Neuronal stem cell (in vitro differentiated cells): Measurements from ENCODE around the gene NR4A2.

ENCODE experiments used
- DNase-seq: peaks from one replicate; pipeline ENCODE4 v3.0.0-alpha.2; 2013; ENCODE audit warnings: low spot score
- H2AFZ ChIP-seq: one replicate; pipeline ENCODE4 v1.6.1; 2013; ENCODE audit warnings: mild to moderate bottlenecking, low read length, inconsistent platforms
- H2AK5ac ChIP-seq: 2 replicates; pipeline ENCODE4 v1.6.1; 2013; ENCODE audit warnings: low read depth, mild to moderate bottlenecking, inconsistent platforms, low read length, moderate library complexity, mixed read lengths
- H2BK120ac ChIP-seq: 2 replicates; pipeline ENCODE4 v1.6.1; 2013; ENCODE audit warnings: low read depth, mild to moderate bottlenecking, inconsistent platforms, low read length, moderate library complexity, mixed read lengths
- H2BK12ac ChIP-seq: one replicate; pipeline ENCODE4 v1.6.1; 2013; ENCODE audit warnings: low read length, inconsistent platforms
- H2BK15ac ChIP-seq: 2 replicates; pipeline ENCODE4 v1.6.1; 2013; ENCODE audit warnings: mild to moderate bottlenecking, low read length, inconsistent platforms, mixed read lengths
- H2BK5ac ChIP-seq: one replicate; pipeline ENCODE4 v1.6.1; 2013; ENCODE audit warnings: inconsistent platforms, mild to moderate bottlenecking, low read length, moderate library complexity
- H3K14ac ChIP-seq: one replicate; pipeline ENCODE4 v1.6.1; 2013; ENCODE audit warnings: low read length, inconsistent platforms
- H3K18ac ChIP-seq: 2 replicates; pipeline ENCODE4 v1.6.1; 2013; ENCODE audit warnings: low read length, inconsistent platforms
- H3K23ac ChIP-seq: 2 replicates; pipeline ENCODE4 v1.6.1; 2013; ENCODE audit warnings: low read depth, mild to moderate bottlenecking, mixed read lengths, low read length, inconsistent platforms; ENCODE audit not compliant: poor library complexity
- H3K27ac ChIP-seq: replicated peaks from 3 replicates; pipeline ENCODE4 v1.5.1; 2013; ENCODE audit warnings: low read length, inconsistent platforms
- H3K27me3 ChIP-seq, 3 experiments: 2 replicates each; pipeline ENCODE4 v1.6.1; 2013; ENCODE audit warnings: low read length in 3 of 3, mild to moderate bottlenecking in 2 of 3, inconsistent platforms in 1 of 3, low read depth in 1 of 3, mixed read lengths in 1 of 3, moderate library complexity in 1 of 3; ENCODE audit not compliant: control insufficient read depth in 3 of 3, insufficient read depth in 3 of 3
- H3K36me3 ChIP-seq, 2 donors: replicated peaks in 1 of 2; 2 replicates each; pipeline ENCODE4 v1.6.1; 2013; ENCODE audit warnings: low read length in 2 of 2; ENCODE audit not compliant: control insufficient read depth in 2 of 2, insufficient read depth in 2 of 2
- H3K4ac ChIP-seq: 2 replicates; pipeline ENCODE4 v1.6.1; 2013; ENCODE audit warnings: inconsistent platforms, mild to moderate bottlenecking, low read length, moderate library complexity
- H3K4me1 ChIP-seq, 2 donors: 1 replicate in 1 of 2; 2 replicates in 1 of 2; pipeline ENCODE4 v1.6.1; 2013; ENCODE audit warnings: low read length in 2 of 2, low read depth in 1 of 2; ENCODE audit not compliant: control insufficient read depth in 2 of 2, insufficient read depth in 1 of 2
- H3K4me2 ChIP-seq: one replicate; pipeline ENCODE4 v1.6.1; 2013; ENCODE audit warnings: mild to moderate bottlenecking, low read length, inconsistent platforms; ENCODE audit not compliant: insufficient read depth, poor library complexity, severe bottlenecking
- H3K4me3 ChIP-seq, 2 donors: 2 replicates each; pipeline ENCODE4 v1.5.1; 2013; ENCODE audit warnings: low read length in 2 of 2, mild to moderate bottlenecking in 2 of 2, inconsistent platforms in 1 of 2, moderate library complexity in 1 of 2
- H3K79me1 ChIP-seq: one replicate; pipeline ENCODE4 v1.6.1; 2013; ENCODE audit warnings: low read depth, mild to moderate bottlenecking, inconsistent platforms, low read length, moderate library complexity
- H3K9ac ChIP-seq: one replicate; pipeline ENCODE4 v1.6.1; 2013; ENCODE audit warnings: mild to moderate bottlenecking, low read depth, low read length, inconsistent platforms; ENCODE audit not compliant: poor library complexity
- H3K9me3 ChIP-seq, 2 donors: replicated peaks in 1 of 2; 2 replicates each; pipeline versions ENCODE3 to v1.6.1; 2013; ENCODE audit warnings: low read length in 2 of 2, mild to moderate bottlenecking in 2 of 2, inconsistent platforms in 1 of 2, low read depth in 1 of 2, mixed read lengths in 1 of 2, moderate library complexity in 1 of 2; ENCODE audit not compliant: control insufficient read depth in 2 of 2, insufficient read depth in 1 of 2
- H4K8ac ChIP-seq: one replicate; pipeline ENCODE4 v1.6.1; 2013; ENCODE audit warnings: low read depth, mild to moderate bottlenecking, inconsistent platforms, low read length, moderate library complexity
- H4K91ac ChIP-seq: one replicate; pipeline ENCODE4 v1.6.1; 2013; ENCODE audit warnings: low read length, low read depth, mild to moderate bottlenecking, inconsistent platforms; ENCODE audit not compliant: poor library complexity
- WGBS, 2 donors: extraction: QIAGEN DNeasy Blood & Tissue Kit; methylation state at CpG; one replicate each; pipeline ENCODE4 v1.1.7; 2013; ENCODE audit warnings: missing lambda C conversion rate in 2 of 2, mixed read lengths in 1 of 2; ENCODE audit not compliant: insufficient read length in 2 of 2, insufficient replicate concordance in 1 of 2; ENCODE audit errors: extremely low coverage in 2 of 2; 5-methylcytosine and 5-hydroxymethylcytosine counted together

NR4A2 gene

DNA sequence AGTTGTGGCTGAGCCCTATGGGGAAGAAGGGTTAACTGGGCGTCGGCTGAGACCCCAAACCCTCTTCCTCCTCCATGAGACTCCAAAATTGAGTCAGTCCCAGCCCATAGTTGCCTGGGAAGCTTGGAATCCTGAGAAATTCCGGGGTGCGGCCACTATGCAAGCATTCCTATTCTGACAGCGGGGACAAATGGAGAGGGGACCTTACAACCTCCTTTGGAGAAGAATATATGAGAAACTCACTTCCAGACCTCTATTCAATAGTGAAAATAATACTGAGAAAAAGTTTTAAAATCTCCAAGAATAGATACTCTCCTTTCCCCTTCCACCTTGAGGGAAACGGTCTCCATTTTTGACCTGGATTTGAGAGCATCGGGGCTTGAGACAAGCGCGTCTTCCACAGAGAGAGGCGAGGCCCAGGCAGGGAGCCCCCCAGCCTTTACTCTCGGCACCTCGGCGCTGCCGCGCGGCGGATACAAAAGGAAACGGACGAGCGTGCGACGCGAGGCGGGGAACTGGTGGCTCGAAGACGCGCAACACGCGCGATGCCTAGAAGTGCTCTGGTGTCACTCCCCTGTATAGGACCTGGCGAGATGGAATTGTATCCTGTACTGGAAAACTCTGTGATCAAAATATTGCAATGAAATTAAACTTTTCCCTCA is 11.1 kb downstream of the NR4A2 start:
- no peak overlapping the region for H3K18ac ChIP-seq
- no peak overlapping the region for H2BK15ac ChIP-seq
- H2BK5ac ChIP-seq: no peak overlapping the region
- peak; percentile 23 for DNase-seq
- peaks cover 0 to 5% of the 10 kb centered on the region in 2 donors for H3K4me1 ChIP-seq
- no CpG with 5 or more reads among the region's 31 CpGs for WGBS, 2 donors
- peak overlapping the region; percentile 40 for H3K23ac ChIP-seq
- no peak overlapping the region for H3K4me2 ChIP-seq
- H2BK12ac ChIP-seq: no peak overlapping the region
- no peak overlapping the region for H3K9ac ChIP-seq
- H2BK120ac ChIP-seq: no peak overlapping the region
- no peak overlapping the region for H2AFZ ChIP-seq
- no peak overlapping the region for H3K27ac ChIP-seq
- H3K9me3 ChIP-seq: peaks cover 2 to 6% of the 10 kb centered on the region in 2 donors
- H4K8ac ChIP-seq: no peak overlapping the region
- H3K27me3 ChIP-seq: peaks cover 26 to 95% (median 64%) of the 10 kb centered on the region in 3 experiments
- no peaks in the 10 kb centered on the region for H3K36me3 ChIP-seq
- no peak overlapping the region for H3K14ac ChIP-seq
- no peak overlapping the region for H3K4ac ChIP-seq
- H3K79me1 ChIP-seq: no peaks in the 10 kb centered on the region
- no peak overlapping the region for H4K91ac ChIP-seq
- H2AK5ac ChIP-seq: no peak overlapping the region
- no peak overlapping the region for H3K4me3 ChIP-seq

GRCh38 chr2:156320486-156321098 is 11.9 kb downstream of the NR4A2 start:
- peak; percentile 46 for DNase-seq
- Histone ChIP-seq H4K91ac (no peak overlapping the region), H3K4me2 (peak overlapping the region; percentile 69), H3K18ac (no peak overlapping the region), H3K27ac (no peak overlapping the region), H2AFZ (peak overlapping the region; percentile 73), H3K4me3 (peak overlapping the region; percentile 29 to 73), H3K23ac (no peak overlapping the region), H2BK120ac (no peak overlapping the region), H2AK5ac (no peak overlapping the region), H3K27me3 (peaks cover 22 to 91% (median 57%) of the 10 kb centered on the region in 3 experiments), H3K9me3 (peaks cover 2 to 6% of the 10 kb centered on the region in 2 donors), H2BK12ac (no peak overlapping the region), H3K4me1 (peaks cover 0 to 5% of the 10 kb centered on the region in 2 donors), H3K14ac (no peak overlapping the region), H2BK15ac (no peak overlapping the region), H3K4ac (no peak overlapping the region), H4K8ac (no peak overlapping the region), H2BK5ac (no peak overlapping the region), H3K9ac (no peak overlapping the region), H3K36me3 (no peaks in the 10 kb centered on the region), H3K79me1 (no peaks in the 10 kb centered on the region)
- no CpG with 5 or more reads among the region's 31 CpGs for WGBS, 2 donors

GRCh38 chr2:156319811-156320485 is 12.6 kb downstream of the NR4A2 start:
- peak overlapping the region; percentile 29 to 73 for H3K4me3 ChIP-seq
- WGBS, 2 donors: no CpG with 5 or more reads among the region's 47 CpGs
- peak overlapping the region; percentile 73 for H2AFZ ChIP-seq
- H3K27me3 ChIP-seq: peaks cover 21 to 85% (median 51%) of the 10 kb centered on the region in 3 experiments
- H2BK12ac ChIP-seq: no peak overlapping the region
- no peak overlapping the region for H4K91ac ChIP-seq
- no peaks in the 10 kb centered on the region for H3K79me1 ChIP-seq
- H3K4me2 ChIP-seq: peak overlapping the region; percentile 69
- H3K4ac ChIP-seq: no peak overlapping the region
- H2BK120ac ChIP-seq: no peak overlapping the region
- no peak overlapping the region for H2BK15ac ChIP-seq
- peaks cover 0 to 5% of the 10 kb centered on the region in 2 donors for H3K4me1 ChIP-seq
- peak overlapping the region; percentile 55 for H3K18ac ChIP-seq
- H3K36me3 ChIP-seq: no peaks in the 10 kb centered on the region
- peaks cover 2 to 6% of the 10 kb centered on the region in 2 donors for H3K9me3 ChIP-seq
- H3K27ac ChIP-seq: no peak overlapping the region
- H3K9ac ChIP-seq: no peak overlapping the region
- H3K14ac ChIP-seq: no peak overlapping the region
- no peak overlapping the region for H2AK5ac ChIP-seq
- H4K8ac ChIP-seq: no peak overlapping the region
- no peak overlapping the region for H2BK5ac ChIP-seq
- DNase-seq: peak; percentile 27
- H3K23ac ChIP-seq: peak overlapping the region; percentile 46

GRCh38 chr2:156317631-156318030 is 14.9 kb downstream of the NR4A2 start:
- H2BK5ac ChIP-seq: no peak overlapping the region
- H3K4me3 ChIP-seq: no peak overlapping the region
- no peak overlapping the region for H3K14ac ChIP-seq
- H3K23ac ChIP-seq: no peak overlapping the region
- no peak overlapping the region for H4K8ac ChIP-seq
- no peak overlapping the region for H3K27ac ChIP-seq
- H3K79me1 ChIP-seq: no peaks in the 10 kb centered on the region
- peaks cover 2 to 4% of the 10 kb centered on the region in 2 donors for H3K9me3 ChIP-seq
- no peak overlapping the region for H2BK15ac ChIP-seq
- H4K91ac ChIP-seq: no peak overlapping the region
- H2BK12ac ChIP-seq: no peak overlapping the region
- no peak overlapping the region for H2AFZ ChIP-seq
- no peak overlapping the region for H3K4ac ChIP-seq
- H2AK5ac ChIP-seq: no peak overlapping the region
- no peak overlapping the region for H3K18ac ChIP-seq
- peaks cover 0 to 5% of the 10 kb centered on the region in 2 donors for H3K4me1 ChIP-seq
- no peak for DNase-seq
- H3K4me2 ChIP-seq: no peak overlapping the region
- no CpG with 5 or more reads among the region's 3 CpGs for WGBS, 2 donors
- no peak overlapping the region for H3K9ac ChIP-seq
- H2BK120ac ChIP-seq: no peak overlapping the region
- H3K36me3 ChIP-seq: no peaks in the 10 kb centered on the region
- H3K27me3 ChIP-seq: peaks cover 16 to 61% (median 37%) of the 10 kb centered on the region in 3 experiments
